Erythroblast (primary cell): Measurements from ENCODE around the gene TSPAN15.
"Not testable (repeated sequence)": the region's sequence is repeated elsewhere in the genome, so short reads cannot be mapped to it uniquely, and the experiment has no call there.

Experiments
- DNase-seq, 2 experiments: peaks; one replicate each; lab custom pipeline; 2025; lab: John Stamatoyannopoulos, UW
- GATA1 ChIP-seq: IDR thresholded peaks from 2 replicates; pipeline ENCODE4 v1.6.1; 2011; ENCODE audit warnings: low read depth, mild to moderate bottlenecking, control low read depth, low read length, moderate library complexity
- POLR2A ChIP-seq: IDR thresholded peaks from 2 replicates; pipeline ENCODE4 v1.6.1; 2011; ENCODE audit warnings: mild to moderate bottlenecking, low read length

The TSPAN15 gene

GRCh38 chr10:69486922-69487730, 35.9 kb downstream of the TSPAN15 start:
- no peak for DNase-seq
- no peak for TF ChIP-seq POLR2A

- DNase-seq: not testable (repeated sequence)
Measured at GRCh38 chr10:69488149-69488844, 37.0 kb downstream of the TSPAN15 start.

GRCh38 chr10:69488856-69489255, 37.6 kb downstream of the TSPAN15 start:
- not testable (repeated sequence) for DNase-seq

GRCh38 chr10:69489506-69490090, 38.3 kb downstream of the TSPAN15 start:
- DNase-seq: no peak
- TF ChIP-seq POLR2A: no peak
- TF ChIP-seq GATA1: no peak

- TF ChIP-seq GATA1: no peak
- no peak for TF ChIP-seq POLR2A
- DNase-seq: no peak
Measured at GRCh38 chr10:69490876-69491275, 39.6 kb downstream of the TSPAN15 start.

GRCh38 chr10:69491611-69492010, 40.3 kb downstream of the TSPAN15 start:
- no peak for TF ChIP-seq POLR2A
- TF ChIP-seq GATA1: no peak
- no peak for DNase-seq

- DNase-seq: no peak
- TF ChIP-seq POLR2A (no peak), GATA1 (no peak)
Measured at GRCh38 chr10:69492091-69492745, 41.0 kb downstream of the TSPAN15 start.

- TF ChIP-seq GATA1 (no peak), POLR2A (no peak)
- DNase-seq: no peak
Measured at GRCh38 chr10:69492746-69493462, 41.6 kb downstream of the TSPAN15 start.

- TF ChIP-seq GATA1 (no peak), POLR2A (no peak)
- no peak for DNase-seq
Measured at GRCh38 chr10:69494626-69495558, 43.6 kb downstream of the TSPAN15 start.

GRCh38 chr10:69495666-69496065, 44.4 kb downstream of the TSPAN15 start:
- no peak for DNase-seq
- TF ChIP-seq GATA1 (no peak), POLR2A (no peak)

GRCh38 chr10:69496352-69497230, 45.3 kb downstream of the TSPAN15 start:
- TF ChIP-seq POLR2A (no peak), GATA1 (no peak)
- no peak for DNase-seq

GRCh38 chr10:69497231-69497561, 45.9 kb downstream of the TSPAN15 start:
- TF ChIP-seq GATA1: no peak
- TF ChIP-seq POLR2A: no peak
- no peak for DNase-seq
